HUES64 (cell line): ENCODE measurements around the gene CDH23.

Experiments used
- H3K27ac ChIP-seq: 2 replicates; pipeline ENCODE4 v1.7.0; 2013; ENCODE audit warnings: low read depth, low read length, inconsistent platforms
- H3K27me3 ChIP-seq: 2 replicates; pipeline ENCODE4 v1.6.1; 2013; ENCODE audit warnings: mild to moderate bottlenecking, low read length; ENCODE audit not compliant: insufficient read depth
- H3K36me3 ChIP-seq: 2 replicates; pipeline ENCODE4 v1.6.1; 2013; ENCODE audit warnings: mild to moderate bottlenecking, low read length; ENCODE audit not compliant: insufficient read depth
- H3K4me1 ChIP-seq: 2 replicates; pipeline ENCODE4 v1.6.1; 2013; ENCODE audit warnings: mild to moderate bottlenecking, low read length, moderate library complexity; ENCODE audit not compliant: insufficient read depth
- H3K4me3 ChIP-seq: 2 replicates; pipeline ENCODE4 v1.5.1; 2013; ENCODE audit warnings: mild to moderate bottlenecking, low read length, moderate library complexity
- H3K9ac ChIP-seq: 2 replicates; pipeline ENCODE4 v1.6.1; 2013; ENCODE audit warnings: mild to moderate bottlenecking, low read depth, low read length
- H3K9me3 ChIP-seq: 2 replicates; pipeline ENCODE4 v1.6.1; 2013; ENCODE audit warnings: low read depth, low read length; ENCODE audit not compliant: insufficient read depth
- WGBS: fragments of 150-250, 120-280 bp; methylation state at CpG from one replicate; pipeline ENCODE4 v1.1.7; 2013; ENCODE audit warnings: missing lambda C conversion rate; 5-methylcytosine and 5-hydroxymethylcytosine counted together

The CDH23 gene

GRCh38 chr10:71532878-71533277, 136.2 kb downstream of the CDH23 start:
- Histone ChIP-seq H3K27ac (no peak overlapping the region), H3K4me1 (peaks cover 18% of the 10 kb centered on the region), H3K9me3 (no peaks in the 10 kb centered on the region), H3K9ac (no peak overlapping the region), H3K4me3 (no peak overlapping the region), H3K27me3 (no peaks in the 10 kb centered on the region), H3K36me3 (no peaks in the 10 kb centered on the region)
- 93% methylated on average over 11 of the region's 11 CpGs for WGBS

- Histone ChIP-seq H3K27ac (no peak overlapping the region), H3K9ac (no peak overlapping the region), H3K36me3 (no peaks in the 10 kb centered on the region), H3K4me3 (no peak overlapping the region), H3K9me3 (no peaks in the 10 kb centered on the region), H3K4me1 (peaks cover 7% of the 10 kb centered on the region), H3K27me3 (no peaks in the 10 kb centered on the region)
- 92% methylated on average over 7 of the region's 7 CpGs for WGBS
These were observed 137.2 kb downstream of the CDH23 start for GRCh38 chr10:71533936-71534335.

- H3K9me3 ChIP-seq, result no peaks in the 10 kb centered on the region
- H3K4me3 ChIP-seq, result no peak overlapping the region
- H3K4me1 ChIP-seq, result peaks cover 8% of the 10 kb centered on the region
- H3K9ac ChIP-seq, result no peak overlapping the region
- WGBS, result 79% methylated on average over 4 of the region's 4 CpGs
- no peak overlapping the region for H3K27ac ChIP-seq
- H3K27me3 ChIP-seq, result no peaks in the 10 kb centered on the region
- no peaks in the 10 kb centered on the region for H3K36me3 ChIP-seq
These were observed 138.0 kb downstream of the CDH23 start for GRCh38 chr10:71534568-71535194.

- Histone ChIP-seq H3K4me3 (no peak overlapping the region), H3K36me3 (no peaks in the 10 kb centered on the region), H3K9me3 (no peaks in the 10 kb centered on the region), H3K27me3 (no peaks in the 10 kb centered on the region), H3K4me1 (peaks cover 17% of the 10 kb centered on the region; the same call in 1 of the 2 replicates), H3K27ac (no peak overlapping the region), H3K9ac (no peak overlapping the region)
- WGBS, result 93% methylated on average over 6 of the region's 6 CpGs
These were observed 139.6 kb downstream of the CDH23 start for GRCh38 chr10:71536332-71536731.

GRCh38 chr10:71537125-71537524, 140.4 kb downstream of the CDH23 start:
- Histone ChIP-seq H3K36me3 (no peaks in the 10 kb centered on the region), H3K9ac (no peak overlapping the region), H3K4me1 (peaks cover 17% of the 10 kb centered on the region; the same call in 1 of the 2 replicates), H3K4me3 (no peak overlapping the region), H3K27me3 (no peaks in the 10 kb centered on the region), H3K27ac (no peak overlapping the region), H3K9me3 (no peaks in the 10 kb centered on the region)
- 87% methylated on average over 8 of the region's 8 CpGs for WGBS

GRCh38 chr10:71537681-71538080, 141.0 kb downstream of the CDH23 start:
- no peaks in the 10 kb centered on the region for H3K27me3 ChIP-seq
- H3K36me3 ChIP-seq, result no peaks in the 10 kb centered on the region
- peaks cover 17% of the 10 kb centered on the region for H3K4me1 ChIP-seq
- no peak overlapping the region for H3K9ac ChIP-seq
- H3K9me3 ChIP-seq, result no peaks in the 10 kb centered on the region
- no peak overlapping the region for H3K4me3 ChIP-seq
- WGBS, result 92% methylated on average over 7 of the region's 7 CpGs
- H3K27ac ChIP-seq, result no peak overlapping the region

- H3K27me3 ChIP-seq, result no peaks in the 10 kb centered on the region
- WGBS, result 90% methylated on average over 9 of the region's 9 CpGs
- no peaks in the 10 kb centered on the region for H3K9me3 ChIP-seq
- H3K36me3 ChIP-seq, result no peaks in the 10 kb centered on the region
- peaks cover 24% of the 10 kb centered on the region for H3K4me1 ChIP-seq
- no peak overlapping the region for H3K27ac ChIP-seq
- H3K9ac ChIP-seq, result no peak overlapping the region
- no peak overlapping the region for H3K4me3 ChIP-seq
These were observed 142.0 kb downstream of the CDH23 start for GRCh38 chr10:71538608-71539260.

GRCh38 chr10:71539442-71540118, 142.9 kb downstream of the CDH23 start:
- Histone ChIP-seq H3K27me3 (no peaks in the 10 kb centered on the region), H3K9ac (no peak overlapping the region)

GRCh38 chr10:71542478-71542877, 145.8 kb downstream of the CDH23 start:
- Histone ChIP-seq H3K27me3 (no peaks in the 10 kb centered on the region), H3K4me3 (no peak overlapping the region), H3K4me1 (peaks cover 32% of the 10 kb centered on the region), H3K36me3 (no peaks in the 10 kb centered on the region), H3K27ac (no peak overlapping the region), H3K9me3 (no peaks in the 10 kb centered on the region), H3K9ac (no peak overlapping the region)
- WGBS, result 73% methylated on average over 7 of the region's 7 CpGs

More at GRCh38 chr10:71539442-71540118, 142.9 kb downstream of the CDH23 start:
- no peak overlapping the region for H3K4me3 ChIP-seq
- H3K27ac ChIP-seq, result no peak overlapping the region
- H3K4me1 ChIP-seq, result peaks cover 32% of the 10 kb centered on the region
- 42% methylated on average over 3 of the region's 3 CpGs for WGBS
- H3K9me3 ChIP-seq, result no peaks in the 10 kb centered on the region
- H3K36me3 ChIP-seq, result no peaks in the 10 kb centered on the region

GRCh38 chr10:71543608-71544170, 147.0 kb downstream of the CDH23 start:
- no peak overlapping the region for H3K27ac ChIP-seq
- H3K9ac ChIP-seq, result no peak overlapping the region
- no peaks in the 10 kb centered on the region for H3K27me3 ChIP-seq
- WGBS, result 47% methylated on average over 2 of the region's 3 CpGs
- no peak overlapping the region for H3K4me3 ChIP-seq
- peaks cover 32% of the 10 kb centered on the region for H3K4me1 ChIP-seq
- no peaks in the 10 kb centered on the region for H3K9me3 ChIP-seq
- H3K36me3 ChIP-seq, result no peaks in the 10 kb centered on the region

GRCh38 chr10:71545001-71545400, 148.3 kb downstream of the CDH23 start:
- H3K4me1 ChIP-seq, result peaks cover 22% of the 10 kb centered on the region
- H3K36me3 ChIP-seq, result no peaks in the 10 kb centered on the region
- H3K9ac ChIP-seq, result no peak overlapping the region
- H3K27ac ChIP-seq, result no peak overlapping the region
- no peak overlapping the region for H3K4me3 ChIP-seq
- 84% methylated on average over 10 of the region's 10 CpGs for WGBS
- H3K27me3 ChIP-seq, result no peaks in the 10 kb centered on the region
- H3K9me3 ChIP-seq, result no peaks in the 10 kb centered on the region
